ENCODE results near the gene PLEKHA4.

DNA sequence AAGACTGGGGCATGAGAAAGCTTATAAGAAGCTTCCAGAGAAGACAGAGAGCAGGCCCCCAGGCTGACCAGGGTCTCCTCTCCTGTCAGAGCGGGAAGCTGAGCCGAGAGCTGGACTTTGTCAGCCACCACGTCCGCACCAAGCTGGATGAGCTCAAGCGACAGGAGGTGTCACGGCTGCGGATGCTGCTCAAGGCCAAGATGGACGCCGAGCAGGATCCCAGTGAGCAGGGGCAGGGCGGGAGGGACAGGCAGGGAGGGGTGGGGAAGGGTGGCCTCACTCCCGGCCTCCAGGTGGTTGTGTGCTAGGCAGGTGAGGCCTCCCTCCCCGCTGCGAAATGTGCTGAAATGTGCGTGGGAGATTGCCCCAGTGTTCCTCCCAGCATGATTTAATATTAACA is 37.2 kb upstream of the PLEKHA4 start:
- TF ChIP-seq, protein P1, sequence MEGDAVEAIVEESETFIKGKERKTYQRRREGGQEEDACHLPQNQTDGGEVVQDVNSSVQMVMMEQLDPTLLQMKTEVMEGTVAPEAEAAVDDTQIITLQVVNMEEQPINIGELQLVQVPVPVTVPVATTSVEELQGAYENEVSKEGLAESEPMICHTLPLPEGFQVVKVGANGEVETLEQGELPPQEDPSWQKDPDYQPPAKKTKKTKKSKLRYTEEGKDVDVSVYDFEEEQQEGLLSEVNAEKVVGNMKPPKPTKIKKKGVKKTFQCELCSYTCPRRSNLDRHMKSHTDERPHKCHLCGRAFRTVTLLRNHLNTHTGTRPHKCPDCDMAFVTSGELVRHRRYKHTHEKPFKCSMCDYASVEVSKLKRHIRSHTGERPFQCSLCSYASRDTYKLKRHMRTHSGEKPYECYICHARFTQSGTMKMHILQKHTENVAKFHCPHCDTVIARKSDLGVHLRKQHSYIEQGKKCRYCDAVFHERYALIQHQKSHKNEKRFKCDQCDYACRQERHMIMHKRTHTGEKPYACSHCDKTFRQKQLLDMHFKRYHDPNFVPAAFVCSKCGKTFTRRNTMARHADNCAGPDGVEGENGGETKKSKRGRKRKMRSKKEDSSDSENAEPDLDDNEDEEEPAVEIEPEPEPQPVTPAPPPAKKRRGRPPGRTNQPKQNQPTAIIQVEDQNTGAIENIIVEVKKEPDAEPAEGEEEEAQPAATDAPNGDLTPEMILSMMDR (optimal IDR thresholded peaks at IDR 0.05 in 1 of 3, IDR thresholded peaks at IDR 0.05 in 1 of 3, conservative IDR thresholded peaks at IDR 0.05 in 1 of 3; ENCODE audit: extremely low read depth in 1 of 3, insufficient read depth in 2 of 3, low read length in 3 of 3), result no peak
- TF ChIP-seq EZH2 (IDR thresholded peaks at IDR 0.05; ENCODE audit: low read length), result no peak
